GM21390 (cell line): ENCODE measurements around the gene PDXDC1.
"Not testable (repeated sequence)": the region's sequence is repeated elsewhere in the genome, so short reads cannot be mapped to it uniquely, and the experiment has no call there.

Experiments used
- ATAC-seq: cut with Tn5 transposase; IDR thresholded peaks from one replicate; pipeline ENCODE4 v1.9.1; 2021; ENCODE audit not compliant: unreplicated experiment

PDXDC1 gene

GRCh38 chr16:14971621-14972228, 3.1 kb upstream of the PDXDC1 start:
- ATAC-seq = not testable (repeated sequence)

DNA sequence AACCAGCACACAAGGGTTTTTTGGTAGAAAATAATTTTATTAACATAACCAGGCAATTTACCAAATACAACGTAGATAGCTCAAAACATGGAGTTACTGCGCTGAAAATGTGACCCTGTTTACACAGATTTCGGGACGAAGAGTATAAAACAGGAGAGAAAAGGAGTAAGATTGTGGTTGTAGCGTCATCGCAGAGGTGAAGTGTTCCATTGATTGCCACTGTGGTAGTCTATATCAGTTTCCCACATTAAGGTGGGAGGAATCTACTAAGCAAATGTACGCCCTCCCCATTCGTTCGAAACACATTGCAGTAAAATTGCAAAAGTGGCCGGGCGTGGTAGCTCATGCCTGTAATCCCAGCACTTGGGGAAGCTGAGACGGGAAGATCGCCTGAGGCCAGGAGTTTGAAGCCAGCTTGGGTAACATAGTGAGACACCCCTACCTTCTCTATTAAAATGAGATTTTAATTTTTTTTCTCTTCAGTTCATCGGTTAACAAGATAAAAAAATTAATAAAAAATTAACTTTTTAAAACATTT, 972 bp upstream of the PDXDC1 start:
- not testable (repeated sequence) for ATAC-seq

DNA sequence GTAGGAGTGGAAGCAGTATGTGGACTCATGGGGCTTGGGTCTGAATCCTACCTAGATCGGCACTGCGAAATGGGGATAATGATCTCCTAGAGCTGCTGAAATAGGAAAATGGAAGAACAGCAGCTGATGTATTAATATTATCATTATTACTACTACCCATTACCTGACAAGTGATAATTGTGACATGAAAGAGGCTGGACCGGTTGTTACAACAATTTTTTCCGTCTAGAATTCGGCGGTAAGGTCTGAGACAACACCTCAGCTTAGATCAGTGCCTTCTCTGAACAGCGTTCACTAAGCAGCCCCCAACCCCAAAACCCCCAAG, 533 bp upstream of the PDXDC1 start:
- ATAC-seq = not testable (repeated sequence)

DNA sequence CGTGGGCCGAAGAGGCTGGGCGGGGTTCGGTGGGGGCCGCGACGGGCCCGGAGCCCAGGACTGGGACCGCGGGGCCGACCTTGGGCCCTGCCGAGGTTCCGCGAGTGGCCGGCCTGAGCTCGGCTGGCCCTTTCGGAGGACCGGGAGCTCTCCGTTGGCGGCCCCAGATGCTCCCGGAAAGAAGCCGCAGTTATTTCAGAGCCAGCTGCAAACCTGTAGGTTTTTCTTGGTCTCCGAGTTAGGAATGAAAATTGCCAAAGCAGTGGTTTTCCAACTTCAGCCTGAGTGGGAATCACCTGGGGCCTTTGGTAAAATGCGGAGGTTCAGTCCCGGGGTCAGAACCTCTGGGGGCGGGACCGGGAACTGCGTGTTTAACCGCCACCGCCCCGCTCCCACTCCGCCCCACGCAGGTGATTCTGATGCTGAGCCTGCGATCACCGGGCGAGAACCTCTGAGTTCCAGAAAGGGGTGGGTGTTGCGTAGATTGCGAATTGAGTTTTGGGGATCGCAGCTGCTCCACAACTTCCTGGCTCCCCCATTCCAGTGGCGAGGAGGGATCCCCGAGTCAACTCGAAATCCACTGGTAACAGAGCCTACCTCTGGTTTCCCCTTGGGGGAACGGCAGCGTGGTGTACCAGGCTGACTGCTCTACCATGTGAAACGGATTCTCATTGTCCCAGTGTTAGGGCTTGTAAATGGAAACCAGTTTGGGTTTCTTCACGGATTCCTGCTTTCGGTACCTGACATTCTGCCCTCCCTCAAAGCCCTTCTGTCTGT, 780 bp downstream of the PDXDC1 start:
- ATAC-seq = peak; percentile 15

GRCh38 chr16:14976971-14977736, 2.3 kb downstream of the PDXDC1 start:
- ATAC-seq = not testable (repeated sequence)

DNA sequence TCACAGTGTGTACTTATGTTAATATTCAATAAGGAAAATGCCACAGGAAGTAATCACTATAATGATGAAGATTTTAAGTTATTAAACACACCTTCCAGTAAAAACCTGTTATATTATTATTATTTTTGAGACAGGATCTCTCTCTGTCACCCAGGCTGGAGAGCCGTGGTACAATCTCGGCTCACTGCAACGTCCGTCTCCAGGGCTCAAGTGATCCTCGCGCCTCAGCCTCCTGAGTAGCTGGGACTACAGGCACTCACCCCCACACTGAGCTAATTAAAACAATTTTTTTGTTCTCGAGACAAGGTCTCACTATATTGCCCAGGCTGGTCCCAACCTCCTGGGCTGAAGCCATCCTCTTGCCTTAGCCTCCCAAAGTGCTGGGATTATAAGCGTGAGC, 3.5 kb downstream of the PDXDC1 start:
- ATAC-seq = not testable (repeated sequence)

DNA sequence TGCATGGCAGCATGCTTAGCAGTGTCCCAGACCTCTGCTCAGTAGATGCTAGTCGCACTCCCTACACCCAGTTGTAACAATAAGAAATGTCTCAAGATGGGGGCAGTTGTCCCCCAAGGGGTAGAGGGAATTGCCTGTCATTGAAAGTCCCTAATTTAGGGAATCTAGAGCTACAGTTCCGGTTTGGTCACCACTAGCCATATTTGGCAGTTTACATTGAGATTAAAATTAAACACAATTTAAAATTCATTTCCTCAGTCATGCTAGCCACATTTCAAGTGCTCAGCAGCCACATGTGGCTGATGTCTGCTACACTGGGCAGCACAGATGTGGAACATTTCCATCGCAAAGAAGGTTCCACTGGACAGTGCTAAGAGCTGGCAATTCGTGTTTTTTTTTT, 4.1 kb downstream of the PDXDC1 start:
- ATAC-seq = not testable (repeated sequence)

- not testable (repeated sequence) for ATAC-seq
These were observed 6.4 kb downstream of the PDXDC1 start for GRCh38 chr16:14981234-14981633.

DNA sequence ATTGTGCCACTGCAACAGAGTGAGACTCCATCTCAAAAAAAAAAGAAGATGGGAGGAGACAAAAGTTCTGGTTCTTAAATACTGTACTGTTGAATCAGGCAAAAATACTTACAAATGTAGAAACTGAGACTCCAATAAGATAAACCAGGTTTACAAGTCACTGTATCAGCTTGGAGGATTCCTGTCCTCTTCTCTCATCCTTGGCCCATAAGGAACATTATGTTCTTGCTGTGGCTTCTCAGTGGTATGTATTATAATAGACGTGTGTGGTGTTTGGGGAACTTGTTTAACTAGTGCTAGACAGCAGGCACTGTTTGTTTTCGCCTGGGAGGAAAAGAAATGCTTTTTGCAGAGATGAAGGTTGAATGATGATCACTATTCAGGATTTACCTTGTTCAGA, 7.7 kb downstream of the PDXDC1 start:
- not testable (repeated sequence) for ATAC-seq

DNA sequence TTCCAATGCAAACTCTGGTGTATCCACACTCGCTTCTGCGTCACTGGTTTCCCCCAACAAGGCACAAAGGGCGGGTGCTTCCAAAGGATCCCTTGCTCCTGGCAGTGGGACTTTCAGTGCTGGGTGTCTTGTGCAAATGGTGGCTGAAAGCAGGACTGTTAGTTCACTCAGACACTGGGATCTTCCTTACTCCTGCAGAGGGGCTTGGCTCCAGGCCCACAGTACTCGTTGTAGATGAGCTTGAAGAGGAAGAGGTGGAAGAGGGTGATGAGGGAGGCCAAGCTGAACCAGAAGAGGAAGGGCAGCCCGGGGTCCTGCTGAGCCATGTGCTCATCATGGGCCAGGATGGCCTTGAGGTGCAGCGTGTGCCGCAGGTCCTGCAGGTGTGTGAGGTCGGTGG, 13.3 kb downstream of the PDXDC1 start:
- ATAC-seq = not testable (repeated sequence)

GRCh38 chr16:14988661-14989191, 13.9 kb downstream of the PDXDC1 start:
- not testable (repeated sequence) for ATAC-seq

DNA sequence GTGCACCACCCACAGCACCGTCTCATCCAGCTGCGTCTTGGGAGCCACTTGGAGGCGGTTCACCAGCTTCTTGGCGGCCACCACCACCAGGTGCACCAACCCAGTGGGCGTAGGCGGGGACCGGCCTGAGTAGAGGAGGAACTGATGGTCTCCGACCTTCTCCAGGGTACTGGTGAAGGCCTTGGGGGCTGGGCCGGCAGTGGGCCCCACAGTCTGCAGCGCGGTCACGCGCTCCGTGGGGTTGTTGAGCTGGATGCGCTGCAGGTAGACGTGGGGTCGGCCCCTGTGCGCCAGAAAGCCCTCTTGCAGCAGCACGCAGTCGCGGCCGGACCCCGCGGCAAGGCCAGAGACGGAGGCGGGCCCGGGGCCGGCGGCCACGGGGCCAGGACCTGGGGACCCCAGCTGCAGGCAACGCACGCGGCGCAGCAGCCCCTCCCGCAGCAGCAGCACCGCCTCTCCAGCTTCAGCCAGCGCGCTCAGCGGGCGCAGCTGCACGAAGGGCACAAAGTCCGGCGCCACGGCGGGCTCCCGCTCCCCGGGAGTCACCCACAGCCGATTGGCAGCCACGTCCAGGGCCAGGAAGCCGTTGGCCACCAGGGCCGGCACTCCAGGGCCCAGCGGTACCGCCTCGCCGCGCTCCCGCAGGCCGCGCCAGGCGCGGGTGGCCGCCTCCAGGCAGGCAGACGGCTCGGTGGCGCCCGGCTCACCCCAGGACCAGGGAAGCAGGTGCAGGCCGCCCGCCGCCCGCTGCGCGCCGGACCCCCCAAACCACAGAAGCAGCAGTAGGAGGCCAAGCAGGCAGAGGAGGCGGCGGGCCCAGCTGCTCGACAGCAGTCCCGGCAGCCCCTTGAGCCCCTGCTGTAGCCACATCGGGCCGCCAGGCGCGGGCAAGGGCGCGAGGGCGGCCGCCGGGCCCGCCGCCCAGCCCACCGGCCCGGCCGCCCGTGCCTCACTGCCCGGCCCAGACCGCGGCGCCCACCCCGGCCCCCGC, 14.8 kb downstream of the PDXDC1 start:
- not testable (repeated sequence) for ATAC-seq

DNA sequence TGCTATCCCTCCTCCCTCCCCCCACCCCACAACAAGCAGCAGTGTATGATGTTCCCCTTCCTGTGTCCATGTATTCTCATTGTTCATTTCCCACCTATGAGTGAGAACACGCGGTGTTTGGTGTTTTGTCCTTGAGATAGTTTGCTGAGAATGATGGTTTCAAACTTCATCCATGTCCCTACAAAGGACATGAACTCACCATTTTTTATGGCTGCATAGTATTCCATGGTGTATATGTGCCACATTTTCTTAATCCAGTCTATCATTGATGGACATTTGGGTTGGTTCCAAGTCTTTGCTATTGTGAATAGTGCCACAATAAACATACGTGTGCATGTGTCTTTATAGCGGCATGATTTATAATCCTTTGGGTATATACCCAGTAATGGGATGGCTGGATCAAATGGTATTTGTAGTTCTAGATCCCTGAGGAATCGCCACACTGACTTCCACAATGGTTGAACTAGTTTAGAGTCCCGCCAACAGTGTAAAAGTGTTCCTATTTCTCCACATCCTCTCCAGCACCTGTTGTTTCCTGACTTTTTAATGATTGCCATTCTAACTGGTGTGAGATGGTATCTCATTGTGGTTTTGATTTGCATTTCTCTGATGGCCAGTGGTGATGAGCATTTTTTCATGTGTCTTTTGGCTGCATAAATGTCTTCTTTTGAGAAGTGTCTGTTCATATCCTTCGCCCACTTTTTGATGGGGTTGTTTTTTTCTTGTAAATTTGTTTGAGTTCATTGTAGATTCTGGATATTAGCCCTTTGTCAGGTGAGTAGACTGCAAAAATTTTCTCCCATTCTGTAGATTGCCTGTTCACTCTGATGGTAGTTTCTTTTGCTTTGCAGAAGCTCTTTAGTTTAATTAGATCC, 18.7 kb downstream of the PDXDC1 start:
- not testable (repeated sequence) for ATAC-seq

GRCh38 chr16:14996702-14997101, 21.9 kb downstream of the PDXDC1 start:
- ATAC-seq = not testable (repeated sequence)

GRCh38 chr16:14998300-14998699, 23.5 kb downstream of the PDXDC1 start:
- not testable (repeated sequence) for ATAC-seq

DNA sequence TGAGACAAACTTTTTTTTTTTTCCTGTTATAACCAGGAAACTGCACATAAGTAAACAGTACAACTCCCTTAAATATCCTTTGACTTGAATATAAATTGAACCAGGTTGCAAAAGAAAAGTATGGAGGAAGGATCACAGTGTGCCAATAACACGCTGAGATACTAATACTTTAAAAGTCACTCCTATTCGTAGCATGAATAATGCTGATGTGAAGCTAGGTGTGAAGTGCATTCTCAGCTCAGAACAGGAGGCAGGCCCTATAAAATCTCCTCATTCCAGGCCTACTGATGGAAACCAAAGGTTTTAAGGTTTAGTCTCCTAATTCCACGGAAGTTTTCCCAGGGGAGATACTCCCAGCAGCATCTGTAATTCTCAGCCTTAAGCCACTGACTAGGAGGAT, 25.0 kb downstream of the PDXDC1 start:
- not testable (repeated sequence) for ATAC-seq

GRCh38 chr16:15002448-15002847, 27.6 kb downstream of the PDXDC1 start:
- not testable (repeated sequence) for ATAC-seq

DNA sequence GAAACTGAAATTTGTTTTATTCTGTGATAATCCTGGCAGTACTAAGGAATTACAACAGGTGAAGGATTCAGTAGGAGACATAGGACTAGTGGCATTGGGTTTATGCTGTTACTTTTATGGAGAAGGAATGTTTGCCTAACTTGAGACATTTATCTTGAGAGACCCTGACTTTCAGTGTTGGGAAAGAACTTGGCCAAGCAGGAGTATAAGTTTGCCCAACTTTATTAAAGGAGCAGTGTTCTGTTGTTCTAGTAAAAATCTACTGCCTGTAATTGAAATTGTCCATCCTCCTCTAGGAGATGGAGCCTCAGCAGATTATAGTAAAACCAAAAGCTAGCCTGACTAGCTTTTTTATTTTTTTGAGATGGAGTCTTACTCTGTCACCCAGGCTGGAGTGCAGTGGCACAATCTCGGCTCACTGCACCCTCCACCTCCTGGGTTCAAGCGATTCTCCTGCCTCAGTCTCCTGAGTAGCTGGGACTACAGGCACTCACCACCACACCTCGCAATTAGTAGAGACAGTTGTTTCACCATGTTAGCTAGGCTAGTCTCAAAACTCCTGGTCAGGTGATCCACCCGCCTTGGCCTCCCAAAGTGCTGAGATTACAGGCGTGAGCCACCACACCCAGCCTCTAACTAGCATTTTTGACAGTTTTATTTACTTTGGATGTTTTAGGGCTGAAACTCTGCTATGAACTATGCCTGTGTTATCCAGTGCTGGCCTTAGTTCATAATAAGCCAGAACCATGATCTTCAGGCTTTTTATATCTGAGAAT, 30.7 kb downstream of the PDXDC1 start:
- not testable (repeated sequence) for ATAC-seq
